CD4-positive, alpha-beta T cell treated with Interferon gamma for 1 hour (primary cell): ENCODE measurements around the gene NTN1.
"Not testable (repeated sequence)": the region's sequence is repeated elsewhere in the genome, so short reads cannot be mapped to it uniquely, and the experiment has no call there.

Experiments used
- DNase-seq: peaks from one replicate; pipeline ENCODE4 v3.0.0-alpha.2; 2020

NTN1 gene

GRCh38 chr17:9125722-9126121 lies 104.4 kb downstream of the NTN1 start:
- no peak for DNase-seq

GRCh38 chr17:9127340-9127739 lies 106.0 kb downstream of the NTN1 start:
- no peak for DNase-seq

GRCh38 chr17:9131371-9131770 lies 110.1 kb downstream of the NTN1 start:
- no peak for DNase-seq

- no peak for DNase-seq
Observed at GRCh38 chr17:9132291-9132690, 111.0 kb downstream of the NTN1 start.

GRCh38 chr17:9132944-9133610 lies 111.8 kb downstream of the NTN1 start:
- no peak for DNase-seq

GRCh38 chr17:9138161-9138717 lies 116.9 kb downstream of the NTN1 start:
- no peak for DNase-seq

- DNase-seq = no peak
Observed at GRCh38 chr17:9139695-9140094, 118.4 kb downstream of the NTN1 start.

- no peak for DNase-seq
Observed at GRCh38 chr17:9140550-9141424, 119.5 kb downstream of the NTN1 start.

- no peak for DNase-seq
Observed at GRCh38 chr17:9141425-9141753, 120.1 kb downstream of the NTN1 start.

GRCh38 chr17:9142772-9143494 lies 121.6 kb downstream of the NTN1 start:
- DNase-seq = no peak

- DNase-seq = no peak
Observed at GRCh38 chr17:9144502-9145249, 123.4 kb downstream of the NTN1 start.

- DNase-seq = no peak
Observed at GRCh38 chr17:9146064-9146463, 124.8 kb downstream of the NTN1 start.

GRCh38 chr17:9148905-9149525 lies 127.7 kb downstream of the NTN1 start:
- no peak for DNase-seq

GRCh38 chr17:9150446-9151090 lies 129.3 kb downstream of the NTN1 start:
- DNase-seq = no peak

GRCh38 chr17:9151091-9151490 lies 129.8 kb downstream of the NTN1 start:
- no peak for DNase-seq

GRCh38 chr17:9151740-9152139 lies 130.4 kb downstream of the NTN1 start:
- DNase-seq = not testable (repeated sequence)

- DNase-seq = no peak
Observed at GRCh38 chr17:9158544-9159452, 137.5 kb downstream of the NTN1 start.

- no peak for DNase-seq
Observed at GRCh38 chr17:9162275-9162985, 141.1 kb downstream of the NTN1 start.

GRCh38 chr17:9166788-9167187 lies 145.5 kb downstream of the NTN1 start:
- no peak for DNase-seq

GRCh38 chr17:9167379-9167778 lies 146.1 kb downstream of the NTN1 start:
- no peak for DNase-seq
